Measurements from ENCODE around the gene CBR4. TPM values are rescaled to one million over a fixed set of nuclear protein-coding genes. Genes with fewer than 3 reads are reported as not detected.
"Not testable (repeated sequence)": the region's sequence is repeated elsewhere in the genome, so short reads cannot be mapped to it uniquely, and the experiment has no call there.

CBR4 gene
- total RNA-seq, 1 experiment from 2014 or later = 5.0 TPM

GRCh38 chr4:168993714-168994510 lies 16.1 kb downstream of the CBR4 start:
- DNase-seq (ENCODE audit: low read depth) = peak; percentile 26

- not testable (repeated sequence) for DNase-seq (ENCODE audit: low read depth)
Measured at GRCh38 chr4:168992952-168993482, 17.0 kb downstream of the CBR4 start.

- no peak for DNase-seq (ENCODE audit: low read depth)
Measured at GRCh38 chr4:168981942-168982341, 28.1 kb downstream of the CBR4 start.

GRCh38 chr4:168981460-168981859 lies 28.6 kb downstream of the CBR4 start:
- no peak for DNase-seq (ENCODE audit: low read depth)

GRCh38 chr4:168979338-168979737 lies 30.7 kb downstream of the CBR4 start:
- no peak for DNase-seq (ENCODE audit: low read depth)

GRCh38 chr4:168978001-168978700 lies 31.9 kb downstream of the CBR4 start:
- peak; percentile 39 for DNase-seq (ENCODE audit: low read depth)

- DNase-seq (ENCODE audit: low read depth) = no peak
Measured at GRCh38 chr4:168972596-168972995, 37.5 kb downstream of the CBR4 start.

GRCh38 chr4:168960716-168961115 lies 49.3 kb downstream of the CBR4 start:
- no peak for DNase-seq (ENCODE audit: low read depth)

- peak; percentile 45 for DNase-seq (ENCODE audit: low read depth)
Measured at GRCh38 chr4:168955674-168956073, 54.4 kb downstream of the CBR4 start.

GRCh38 chr4:168952821-168953246 lies 57.2 kb downstream of the CBR4 start:
- DNase-seq (ENCODE audit: low read depth) = not testable (repeated sequence)

GRCh38 chr4:168945291-168945690 lies 64.8 kb downstream of the CBR4 start:
- no peak for DNase-seq (ENCODE audit: low read depth)

GRCh38 chr4:168942985-168943384 lies 67.1 kb downstream of the CBR4 start:
- peak; percentile 9 for DNase-seq (ENCODE audit: low read depth)

All from M059J (cell line).